ENCODE data around the gene NXN. TPM values are rescaled to one million over a fixed set of nuclear protein-coding genes. Genes with fewer than 3 reads are reported as not detected.

The NXN gene
- total RNA-seq, result 100 to 1,000 TPM in 1 of 4 donors, 10 to 100 TPM in 3; 39.6 to 103 (median 59.1) TPM

- peak; percentile 91 for ATAC-seq
- H3K27ac ChIP-seq, result peak within 1 kb of the TSS; percentile 73 to 96 (median 94)
These were observed at the start of gene NXN for GRCh38 chr17:979539-980405. Gene NXN (minus strand): TSS chr17:979776.

GRCh38 chr17:1027044-1027443 is 47.5 kb upstream of the NXN start:
- Histone ChIP-seq H3K27ac (peak overlapping the region in 3 of 4 donors; percentile 57 to 88 (median 57)), H3K36me3 (peaks cover 0 to 17% of the 10 kb centered on the region in 2 donors), H3K27me3 (no peaks in the 10 kb centered on the region), H3K4me3 (no peak overlapping the region), H3K4me1 (peaks cover 0 to 91% (median 36%) of the 10 kb centered on the region in 3 donors), H3K9me3 (no peaks in the 10 kb centered on the region)
- ATAC-seq, result no peak
- TF ChIP-seq CTCF (IDR thresholded peaks at IDR 0.05) (no peak), POLR2A (IDR thresholded peaks at IDR 0.05) (no peak)
- no CpG with 5 or more reads among the region's 9 CpGs for WGBS, 2 donors (ENCODE audit: low coverage in 1 of 2)

More at GRCh38 chr17:979539-980405, at the start of gene NXN:
- Histone ChIP-seq H3K36me3 (no peaks in the 10 kb centered on the region), H3K27me3 (no peaks in the 10 kb centered on the region), H3K4me3 (peak within 1 kb of the TSS; percentile 83 to 85), H3K9me3 (no peaks in the 10 kb centered on the region), H3K4me1 (peaks cover 0 to 56% (median 28%) of the 10 kb centered on the region in 3 donors)
- TF ChIP-seq EP300 (IDR thresholded peaks at IDR 0.05), result no peak
- peak; percentile 58 to 77 for TF ChIP-seq POLR2A (IDR thresholded peaks at IDR 0.05)
- TF ChIP-seq CTCF (IDR thresholded peaks at IDR 0.05), result peak in 3 of 4 experiments; percentile 24 to 55 (median 46)
- TF ChIP-seq POLR2AphosphoS5 (IDR thresholded peaks at IDR 0.05), result no peak
- 0 to 20% methylated on average over 1 of the region's 94 CpGs for WGBS, 2 donors (ENCODE audit: low coverage in 1 of 2)

GRCh38 chr17:1026599-1026975 is 47.0 kb upstream of the NXN start:
- TF ChIP-seq EP300 (IDR thresholded peaks at IDR 0.05) (no peak), CTCF (IDR thresholded peaks at IDR 0.05) (no peak), POLR2AphosphoS5 (IDR thresholded peaks at IDR 0.05) (no peak), POLR2A (IDR thresholded peaks at IDR 0.05) (no peak)
- 90 to 100% methylated on average over 2 to 3 of the region's 10 CpGs for WGBS, 2 donors (ENCODE audit: low coverage in 1 of 2)
- no peaks in the 10 kb centered on the region for H3K9me3 ChIP-seq
- no peak overlapping the region for H3K4me3 ChIP-seq
- no peaks in the 10 kb centered on the region for H3K27me3 ChIP-seq
- peak overlapping the region in 3 of 4 donors; percentile 43 to 88 (median 57) for H3K27ac ChIP-seq
- peaks cover 0 to 91% (median 34%) of the 10 kb centered on the region in 3 donors for H3K4me1 ChIP-seq
- peaks cover 0 to 17% of the 10 kb centered on the region in 2 donors for H3K36me3 ChIP-seq
- no peak for ATAC-seq

- peaks cover 0 to 17% of the 10 kb centered on the region in 2 donors for H3K36me3 ChIP-seq
- no peak overlapping the region for H3K4me3 ChIP-seq
- 60 to 86% methylated on average over 1 to 10 of the region's 30 CpGs for WGBS, 2 donors (ENCODE audit: low coverage in 1 of 2)
- peak overlapping the region in 3 of 4 donors; percentile 43 to 88 (median 57) for H3K27ac ChIP-seq
- ATAC-seq, result no peak
- peaks cover 0 to 91% (median 31%) of the 10 kb centered on the region in 3 donors for H3K4me1 ChIP-seq
- no peaks in the 10 kb centered on the region for H3K9me3 ChIP-seq
- no peak for TF ChIP-seq POLR2A (IDR thresholded peaks at IDR 0.05)
- no peak for TF ChIP-seq EP300 (IDR thresholded peaks at IDR 0.05)
- no peaks in the 10 kb centered on the region for H3K27me3 ChIP-seq
These were observed 46.4 kb upstream of the NXN start for GRCh38 chr17:1025733-1026598.

- ATAC-seq, result no peak
- no peak overlapping the region for H3K4me3 ChIP-seq
- 69% methylated on average over 2 of the region's 27 CpGs; no CpG with 5 or more reads in 1 of the 2 donors for WGBS, 2 donors (ENCODE audit: low coverage in 1 of 2)
- H3K36me3 ChIP-seq, result peaks cover 0 to 19% of the 10 kb centered on the region in 2 donors
- no peaks in the 10 kb centered on the region for H3K27me3 ChIP-seq
- H3K9me3 ChIP-seq, result no peaks in the 10 kb centered on the region
- peak overlapping the region in 1 of 4 donors; percentile 84 for H3K27ac ChIP-seq
- H3K4me1 ChIP-seq, result peaks cover 0 to 91% (median 34%) of the 10 kb centered on the region in 3 donors
- no peak for TF ChIP-seq EP300 (IDR thresholded peaks at IDR 0.05)
- TF ChIP-seq CTCF (IDR thresholded peaks at IDR 0.05), result no peak
- TF ChIP-seq POLR2AphosphoS5 (IDR thresholded peaks at IDR 0.05), result no peak
- no peak for TF ChIP-seq POLR2A (IDR thresholded peaks at IDR 0.05)
These were observed 44.5 kb upstream of the NXN start for GRCh38 chr17:1024076-1024475.

Measured in gastroesophageal sphincter (tissue), 4 donors.